GM12878 (cell line): ENCODE results near the gene SSB. TPM values are rescaled to one million over a fixed set of nuclear protein-coding genes. Genes with fewer than 3 reads are reported as not detected.
A peak's percentile ranks its signal among the peaks of the same experiment; 100 is the strongest.

Experiments used
- BACH1 ChIP-seq: fragments of 450-650 bp; IDR thresholded peaks from 2 replicates; pipeline ENCODE4 v1.6.1; 2017; ENCODE audit warnings: mild to moderate bottlenecking, borderline replicate concordance
- CHD1 ChIP-seq: IDR thresholded peaks from 2 replicates; pipeline ENCODE4 v1.6.1; 2012; ENCODE audit warnings: low read depth, low read length, improper control_type of control experiment
- CHD4 ChIP-seq: fragments of 200-600 bp; sonication (generic); IDR thresholded peaks from 2 replicates; pipeline ENCODE4 v1.6.1; 2016; ENCODE audit warnings: mild to moderate bottlenecking
- GATAD2B ChIP-seq: fragments of 450-650 bp; conservative IDR thresholded peaks from 2 replicates; pipeline ENCODE4 v1.6.1; 2017; ENCODE audit warnings: low read depth, mild to moderate bottlenecking, moderate library complexity
- IKZF1 ChIP-seq: fragments of 450-650 bp; conservative IDR thresholded peaks from 2 replicates; pipeline ENCODE4 v1.6.1; 2017; ENCODE audit warnings: antibody characterized with exemption, mild to moderate bottlenecking
- MTA2 ChIP-seq: fragments of 450-650 bp; IDR thresholded peaks from 2 replicates; pipeline ENCODE4 v1.6.1; 2016; ENCODE audit warnings: low read depth, mild to moderate bottlenecking, moderate library complexity
- RUNX3 ChIP-seq: IDR thresholded peaks from 2 replicates; pipeline ENCODE4 v1.6.1; 2012; ENCODE audit warnings: low read length, inconsistent platforms
- ZNF207 ChIP-seq: fragments of 450-650 bp; IDR thresholded peaks from 2 replicates; pipeline ENCODE4 v1.6.1; 2014; ENCODE audit warnings: antibody characterized with exemption, mild to moderate bottlenecking, borderline replicate concordance
- polyA plus RNA-seq, 11 experiments: library from polyadenylated mRNA; depleted of rRNA in 4 of 11; unstranded in 6 of 11; stranded (reverse) in 5 of 11; fragments of >200 nt; fragmentation: Nextera tagmentation in 4 of 11; fragmentation: Illumina TruSeq in 1 of 11; extraction: Ambion mirVana in 4 of 11; extraction: Trizol in 1 of 11; gene quantifications; 1 replicate in 1 of 11; 2 replicates in 10 of 11; pipeline versions ENCODE4 v1.2.1 to v1.2.3, GENCODE V29; 2011 to 2016; ENCODE audit warnings: inconsistent platforms in 2 of 11, missing spikeins in 2 of 11, low read depth in 1 of 11
- total RNA-seq, 4 experiments: library from RNA; depleted of rRNA in 3 of 4; stranded (reverse); fragments of >200 nt in 3 of 4; fragmentation: Illumina TruSeq in 1 of 4; extraction: Trizol in 1 of 4; gene quantifications; 2 replicates each; pipeline versions ENCODE4 v1.2.1 to v1.2.3, GENCODE V29; 2013 to 2021
- TF ChIP-seq, protein P1 (sequence below): fragments of 450-650 bp; IDR thresholded peaks from 2 replicates; pipeline ENCODE4 v1.6.1; 2018; ENCODE audit warnings: borderline replicate concordance, mild to moderate bottlenecking; ENCODE audit not compliant: partially characterized antibody
- TF ChIP-seq, protein P2 (sequence below): fragments of 450-650 bp; IDR thresholded peaks from 2 replicates; pipeline ENCODE4 v1.6.1; 2016; ENCODE audit warnings: mild to moderate bottlenecking, moderate library complexity, borderline replicate concordance

Gene SSB
- total and polyA plus RNA-seq, 10 of the 15 experiments (the other 5 are each of a cell fraction or from before 2014, with no cell fraction given), result 103 to 313 (median 200) TPM

- TF ChIP-seq, protein P1, sequence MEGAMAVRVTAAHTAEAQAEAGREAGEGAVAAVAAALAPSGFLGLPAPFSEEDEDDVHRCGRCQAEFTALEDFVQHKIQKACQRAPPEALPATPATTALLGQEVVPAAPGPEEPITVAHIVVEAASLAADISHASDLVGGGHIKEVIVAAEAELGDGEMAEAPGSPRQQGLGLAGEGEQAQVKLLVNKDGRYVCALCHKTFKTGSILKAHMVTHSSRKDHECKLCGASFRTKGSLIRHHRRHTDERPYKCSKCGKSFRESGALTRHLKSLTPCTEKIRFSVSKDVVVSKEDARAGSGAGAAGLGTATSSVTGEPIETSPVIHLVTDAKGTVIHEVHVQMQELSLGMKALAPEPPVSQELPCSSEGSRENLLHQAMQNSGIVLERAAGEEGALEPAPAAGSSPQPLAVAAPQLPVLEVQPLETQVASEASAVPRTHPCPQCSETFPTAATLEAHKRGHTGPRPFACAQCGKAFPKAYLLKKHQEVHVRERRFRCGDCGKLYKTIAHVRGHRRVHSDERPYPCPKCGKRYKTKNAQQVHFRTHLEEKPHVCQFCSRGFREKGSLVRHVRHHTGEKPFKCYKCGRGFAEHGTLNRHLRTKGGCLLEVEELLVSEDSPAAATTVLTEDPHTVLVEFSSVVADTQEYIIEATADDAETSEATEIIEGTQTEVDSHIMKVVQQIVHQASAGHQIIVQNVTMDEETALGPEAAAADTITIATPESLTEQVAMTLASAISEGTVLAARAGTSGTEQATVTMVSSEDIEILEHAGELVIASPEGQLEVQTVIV, result no peak
- peak; percentile 79 for TF ChIP-seq BACH1
- no peak for TF ChIP-seq CHD4
- TF ChIP-seq, protein P2, sequence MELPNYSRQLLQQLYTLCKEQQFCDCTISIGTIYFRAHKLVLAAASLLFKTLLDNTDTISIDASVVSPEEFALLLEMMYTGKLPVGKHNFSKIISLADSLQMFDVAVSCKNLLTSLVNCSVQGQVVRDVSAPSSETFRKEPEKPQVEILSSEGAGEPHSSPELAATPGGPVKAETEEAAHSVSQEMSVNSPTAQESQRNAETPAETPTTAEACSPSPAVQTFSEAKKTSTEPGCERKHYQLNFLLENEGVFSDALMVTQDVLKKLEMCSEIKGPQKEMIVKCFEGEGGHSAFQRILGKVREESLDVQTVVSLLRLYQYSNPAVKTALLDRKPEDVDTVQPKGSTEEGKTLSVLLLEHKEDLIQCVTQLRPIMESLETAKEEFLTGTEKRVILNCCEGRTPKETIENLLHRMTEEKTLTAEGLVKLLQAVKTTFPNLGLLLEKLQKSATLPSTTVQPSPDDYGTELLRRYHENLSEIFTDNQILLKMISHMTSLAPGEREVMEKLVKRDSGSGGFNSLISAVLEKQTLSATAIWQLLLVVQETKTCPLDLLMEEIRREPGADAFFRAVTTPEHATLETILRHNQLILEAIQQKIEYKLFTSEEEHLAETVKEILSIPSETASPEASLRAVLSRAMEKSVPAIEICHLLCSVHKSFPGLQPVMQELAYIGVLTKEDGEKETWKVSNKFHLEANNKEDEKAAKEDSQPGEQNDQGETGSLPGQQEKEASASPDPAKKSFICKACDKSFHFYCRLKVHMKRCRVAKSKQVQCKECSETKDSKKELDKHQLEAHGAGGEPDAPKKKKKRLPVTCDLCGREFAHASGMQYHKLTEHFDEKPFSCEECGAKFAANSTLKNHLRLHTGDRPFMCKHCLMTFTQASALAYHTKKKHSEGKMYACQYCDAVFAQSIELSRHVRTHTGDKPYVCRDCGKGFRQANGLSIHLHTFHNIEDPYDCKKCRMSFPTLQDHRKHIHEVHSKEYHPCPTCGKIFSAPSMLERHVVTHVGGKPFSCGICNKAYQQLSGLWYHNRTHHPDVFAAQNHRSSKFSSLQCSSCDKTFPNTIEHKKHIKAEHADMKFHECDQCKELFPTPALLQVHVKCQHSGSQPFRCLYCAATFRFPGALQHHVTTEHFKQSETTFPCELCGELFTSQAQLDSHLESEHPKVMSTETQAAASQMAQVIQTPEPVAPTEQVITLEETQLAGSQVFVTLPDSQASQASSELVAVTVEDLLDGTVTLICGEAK, result peak; percentile 33; the same call in 1 of the 2 replicates
- peak; percentile 77 for TF ChIP-seq IKZF1
- TF ChIP-seq CHD1, result no peak
- TF ChIP-seq GATAD2B, result peak; percentile 81; the same call in 1 of the 2 replicates
- TF ChIP-seq ZNF207, result peak; percentile 75
- TF ChIP-seq MTA2, result no peak
- peak; percentile 57 for TF ChIP-seq RUNX3
These were observed at the start of gene SSB (continued) for GRCh38 chr2:169798718-169799592.
